ENCODE results near the gene DIDO1.

The DIDO1 gene

GRCh38 chr20:62878244-62879038 is 47.9 kb downstream of the DIDO1 start:
- Histone ChIP-seq H3K27me3 (ENCODE audit: low read length) (no peaks in the 10 kb centered on the region), H3K9me2 (replicated peaks; ENCODE audit: insufficient read depth, low read length) (no peaks in the 10 kb centered on the region), H3K79me2 (ENCODE audit: insufficient read depth, low read length) (no peaks in the 10 kb centered on the region), H3K36me3 (ENCODE audit: low read length) (no peaks in the 10 kb centered on the region), H3K9ac (ENCODE audit: low read length) (no peak overlapping the region), H3K9me3 (ENCODE audit: insufficient read depth, low read length) (no peaks in the 10 kb centered on the region), H3F3A (ENCODE audit: insufficient read depth) (peaks cover 14% of the 10 kb centered on the region), H3K4me2 (ENCODE audit: low read depth, low read length, poor library complexity, severe bottlenecking) (no peak overlapping the region), H2AFZ (ENCODE audit: low read depth, low read length, severe bottlenecking) (no peak overlapping the region), H3K27ac (ENCODE audit: low read depth, low read length) (no peak overlapping the region), H3K4me3 (ENCODE audit: insufficient read depth, low read length, poor library complexity, severe bottlenecking) (no peak overlapping the region), H4K20me1 (ENCODE audit: low read depth, low read length) (no peaks in the 10 kb centered on the region)
- TF ChIP-seq EZH2phosphoT487 (conservative IDR thresholded peaks at IDR 0.05; ENCODE audit: low read length) = no peak
- TF ChIP-seq CTCF (IDR thresholded peaks at IDR 0.05; ENCODE audit: insufficient read depth, low read length, poor library complexity, severe bottlenecking) = no peak

GRCh38 chr20:62876902-62877816 is 49.1 kb downstream of the DIDO1 start:
- Histone ChIP-seq H3K9ac (ENCODE audit: low read length) (no peak overlapping the region), H3K79me2 (ENCODE audit: insufficient read depth, low read length) (no peaks in the 10 kb centered on the region), H3K36me3 (ENCODE audit: low read length) (no peaks in the 10 kb centered on the region), H3K9me2 (replicated peaks; ENCODE audit: insufficient read depth, low read length) (no peaks in the 10 kb centered on the region), H3K9me3 (ENCODE audit: insufficient read depth, low read length) (no peaks in the 10 kb centered on the region), H3F3A (ENCODE audit: insufficient read depth) (peaks cover 14% of the 10 kb centered on the region), H3K4me3 (ENCODE audit: insufficient read depth, low read length, poor library complexity, severe bottlenecking) (no peak overlapping the region), H2AFZ (ENCODE audit: low read depth, low read length, severe bottlenecking) (no peak overlapping the region), H3K27me3 (ENCODE audit: low read length) (no peaks in the 10 kb centered on the region), H3K27ac (ENCODE audit: low read depth, low read length) (no peak overlapping the region), H4K20me1 (ENCODE audit: low read depth, low read length) (no peaks in the 10 kb centered on the region), H3K4me2 (ENCODE audit: low read depth, low read length, poor library complexity, severe bottlenecking) (no peak overlapping the region)
- TF ChIP-seq CTCF (IDR thresholded peaks at IDR 0.05; ENCODE audit: insufficient read depth, low read length, poor library complexity, severe bottlenecking) (no peak), EZH2phosphoT487 (conservative IDR thresholded peaks at IDR 0.05; ENCODE audit: low read length) (no peak)

- H2AFZ ChIP-seq (ENCODE audit: low read depth, low read length, severe bottlenecking) = no peak overlapping the region
- H3K9me2 ChIP-seq (replicated peaks; ENCODE audit: insufficient read depth, low read length) = no peaks in the 10 kb centered on the region
- no peak overlapping the region for H3K4me2 ChIP-seq (ENCODE audit: low read depth, low read length, poor library complexity, severe bottlenecking)
- no peaks in the 10 kb centered on the region for H3K9me3 ChIP-seq (ENCODE audit: insufficient read depth, low read length)
- no peaks in the 10 kb centered on the region for H3K79me2 ChIP-seq (ENCODE audit: insufficient read depth, low read length)
- H3K27me3 ChIP-seq (ENCODE audit: low read length) = no peaks in the 10 kb centered on the region
- no peak overlapping the region for H3K9ac ChIP-seq (ENCODE audit: low read length)
- TF ChIP-seq CTCF (IDR thresholded peaks at IDR 0.05; ENCODE audit: insufficient read depth, low read length, poor library complexity, severe bottlenecking) (no peak), EZH2phosphoT487 (conservative IDR thresholded peaks at IDR 0.05; ENCODE audit: low read length) (no peak)
- peaks cover 14% of the 10 kb centered on the region for H3F3A ChIP-seq (ENCODE audit: insufficient read depth)
- H3K4me3 ChIP-seq (ENCODE audit: insufficient read depth, low read length, poor library complexity, severe bottlenecking) = no peak overlapping the region
- H3K36me3 ChIP-seq (ENCODE audit: low read length) = no peaks in the 10 kb centered on the region
- no peak overlapping the region for H3K27ac ChIP-seq (ENCODE audit: low read depth, low read length)
- no peaks in the 10 kb centered on the region for H4K20me1 ChIP-seq (ENCODE audit: low read depth, low read length)
These were observed 49.8 kb downstream of the DIDO1 start for GRCh38 chr20:62876501-62876901.

Data from SU-DHL-6 (cell line).